Adrenal gland (tissue), 5 donors: ENCODE data around the gene SHB.

ENCODE experiments used
- CTCF ChIP-seq, 6 experiments: fragments of 450-650 bp in 4 of 6; fragments of 200-600 bp in 2 of 6; sonication (generic) in 1 of 6; IDR thresholded peaks; 1 replicate in 5 of 6; 2 replicates in 1 of 6; pipeline versions ENCODE4 v1.5.1 to v1.8.0; 2016 to 2021; ENCODE audit warnings: antibody characterized with exemption in 6 of 6, mild to moderate bottlenecking in 2 of 6, moderate library complexity in 1 of 6
- POLR2A ChIP-seq, 2 donors: fragments of 450-650 bp; IDR thresholded peaks; one replicate each; pipeline ENCODE4 v1.6.1; 2017; ENCODE audit warnings: antibody characterized with exemption in 2 of 2, mild to moderate bottlenecking in 2 of 2, moderate library complexity in 1 of 2
- donor health status: DM: no; HTN: no; CAD: no.

GRCh38 chr9:37986771-37987258 lies 82.2 kb downstream of the SHB start:
- TF ChIP-seq POLR2A (IDR thresholded peaks at IDR 0.05) (no peak), CTCF (IDR thresholded peaks at IDR 0.05) (no peak)
